WTC11 (cell line): ENCODE data around the gene PDE12. TPM values are rescaled to one million over a fixed set of nuclear protein-coding genes. Genes with fewer than 3 reads are reported as not detected.

ENCODE experiments used
- ATAC-seq: fragments of 200-7000 bp; cut with Tn5 transposase; 2 replicates; pipeline ENCODE4 v1.10.0; 2021; ENCODE audit warnings: mild to moderate bottlenecking, moderate library complexity
- CTCF ChIA-PET: fragments of 300-600 bp; sonication (Branson Sonifier 250); formaldehyde crosslinking; loops from one replicate; lab custom pipeline; 2021; ENCODE audit warnings: antibody characterized with exemption; lab: Charles Lee
- POLR2A ChIA-PET: fragments of 350-600 bp; sonication (Branson Sonifier 250); formaldehyde crosslinking; loops from one replicate; lab custom pipeline; 2021; ENCODE audit warnings: antibody characterized with exemption; lab: Charles Lee
- DNase-seq: peaks from one replicate; pipeline ENCODE4 v3.0.0; 2021; ENCODE audit warnings: low spot score
- H3K27ac Mint-ChIP-seq: 2 replicates; pipeline ENCODE4 v1.8.0; 2021; ENCODE audit warnings: mixed read lengths
- H3K27me3 Mint-ChIP-seq: 2 replicates; pipeline ENCODE4 v1.8.0; 2021; ENCODE audit warnings: low read depth, mild to moderate bottlenecking, moderate library complexity, mixed read lengths
- H3K36me3 Mint-ChIP-seq: 2 replicates; pipeline ENCODE4 v1.8.0; 2021; ENCODE audit warnings: mixed read lengths
- H3K4me1 Mint-ChIP-seq: 2 replicates; pipeline ENCODE4 v1.8.0; 2022; ENCODE audit warnings: mixed read lengths
- H3K4me3 Mint-ChIP-seq: 2 replicates; pipeline ENCODE4 v1.8.0; 2021; ENCODE audit warnings: mild to moderate bottlenecking, moderate library complexity, mixed read lengths
- H3K9me3 Mint-ChIP-seq: 2 replicates; pipeline ENCODE4 v1.8.0; 2021; ENCODE audit warnings: mixed read lengths
- ATF2 ChIP-seq: sonication (generic); formaldehyde crosslinking; IDR thresholded peaks from 2 replicates; pipeline ENCODE4 v1.8.1; 2022; ENCODE audit warnings: low read depth, missing genetic modification reagents, borderline replicate concordance
- ATF3 ChIP-seq: sonication (generic); formaldehyde crosslinking; conservative IDR thresholded peaks from 2 replicates; pipeline ENCODE4 v1.8.1; 2022; ENCODE audit warnings: mild to moderate bottlenecking, missing genetic modification reagents
- CREB1 ChIP-seq: sonication (generic); formaldehyde crosslinking; IDR thresholded peaks from 2 replicates; pipeline ENCODE4 v1.8.0; 2023; ENCODE audit warnings: mild to moderate bottlenecking, missing genetic modification reagents
- ELF4 ChIP-seq: sonication (generic); formaldehyde crosslinking; IDR thresholded peaks from 2 replicates; pipeline ENCODE4 v1.8.1; 2022; ENCODE audit warnings: low read depth, mild to moderate bottlenecking, moderate library complexity, missing genetic modification reagents
- ETV6 ChIP-seq: sonication (generic); formaldehyde crosslinking; IDR thresholded peaks from 2 replicates; pipeline ENCODE4 v1.8.1; 2022; ENCODE audit warnings: mild to moderate bottlenecking, missing genetic modification reagents
- FOXJ3 ChIP-seq: sonication (generic); formaldehyde crosslinking; IDR thresholded peaks from 2 replicates; pipeline ENCODE4 v1.9.0; 2021; ENCODE audit warnings: missing genetic modification reagents, mild to moderate bottlenecking, borderline replicate concordance
- GRHL2 ChIP-seq: fragments of 250-450 bp; sonication (Bioruptor Pico); IDR thresholded peaks from 2 replicates; pipeline ENCODE4 v1.8.0; 2022; ENCODE audit warnings: mild to moderate bottlenecking, moderate library complexity; ENCODE audit not compliant: insufficient replicate concordance, severe bottlenecking
- GTF2I ChIP-seq: fragments of 250-450 bp; sonication (Bioruptor Pico); conservative IDR thresholded peaks from 2 replicates; pipeline ENCODE4 v1.4.0; 2021; ENCODE audit warnings: mild to moderate bottlenecking
- HMGXB4 ChIP-seq: sonication (generic); formaldehyde crosslinking; IDR thresholded peaks from 2 replicates; pipeline ENCODE4 v1.8.1; 2023; ENCODE audit warnings: mild to moderate bottlenecking, moderate library complexity, missing genetic modification reagents
- JUN ChIP-seq: sonication (generic); formaldehyde crosslinking; IDR thresholded peaks from 2 replicates; pipeline ENCODE4 v1.8.0; 2023; ENCODE audit warnings: mild to moderate bottlenecking, missing genetic modification reagents
- MLX ChIP-seq: sonication (generic); formaldehyde crosslinking; IDR thresholded peaks from 2 replicates; pipeline ENCODE4 v1.8.1; 2023; ENCODE audit warnings: mild to moderate bottlenecking, missing genetic modification reagents, moderate library complexity
- MYBL2 ChIP-seq: sonication (generic); formaldehyde crosslinking; IDR thresholded peaks from 2 replicates; pipeline ENCODE4 v1.8.1; 2023; ENCODE audit warnings: mild to moderate bottlenecking, moderate library complexity, missing genetic modification reagents
- NR2C2 ChIP-seq: sonication (generic); formaldehyde crosslinking; IDR thresholded peaks from 2 replicates; pipeline ENCODE4 v1.8.0; 2022; ENCODE audit warnings: mild to moderate bottlenecking, missing genetic modification reagents
- OVOL2 ChIP-seq: fragments of 250-450 bp; sonication (Bioruptor Pico); IDR thresholded peaks from 2 replicates; pipeline ENCODE4 v1.9.0; 2021; ENCODE audit warnings: mild to moderate bottlenecking, borderline replicate concordance
- PREB ChIP-seq: sonication (generic); formaldehyde crosslinking; IDR thresholded peaks from 2 replicates; pipeline ENCODE4 v1.8.1; 2022; ENCODE audit warnings: mild to moderate bottlenecking, missing genetic modification reagents, moderate library complexity, borderline replicate concordance
- RORB ChIP-seq: fragments of 250-450 bp; sonication (Bioruptor Pico); IDR thresholded peaks from 2 replicates; pipeline ENCODE4 v1.9.0; 2021; ENCODE audit warnings: mild to moderate bottlenecking
- SMAD3 ChIP-seq: sonication (generic); formaldehyde crosslinking; IDR thresholded peaks from 2 replicates; pipeline ENCODE4 v1.8.0; 2022; ENCODE audit warnings: missing genetic modification reagents, mild to moderate bottlenecking, borderline replicate concordance
- ZNF138 ChIP-seq: sonication (generic); formaldehyde crosslinking; conservative IDR thresholded peaks from 2 replicates; pipeline ENCODE4 v1.8.1; 2022; ENCODE audit warnings: mild to moderate bottlenecking, moderate library complexity, missing genetic modification reagents
- ZNF219 ChIP-seq: sonication (generic); formaldehyde crosslinking; IDR thresholded peaks from 2 replicates; pipeline ENCODE4 v1.8.0; 2023; ENCODE audit warnings: missing genetic modification reagents, mild to moderate bottlenecking, borderline replicate concordance
- ZNF281 ChIP-seq: sonication (generic); formaldehyde crosslinking; IDR thresholded peaks from 2 replicates; pipeline ENCODE4 v1.8.0; 2023; ENCODE audit warnings: mild to moderate bottlenecking, missing genetic modification reagents
- ZNF416 ChIP-seq: fragments of 250-450 bp; sonication (Bioruptor Pico); IDR thresholded peaks from 2 replicates; pipeline ENCODE4 v1.9.0; 2021; ENCODE audit warnings: mild to moderate bottlenecking, inconsistent platforms
- ZNF671 ChIP-seq: fragments of 250-450 bp; sonication (Bioruptor Pico); IDR thresholded peaks from 2 replicates; pipeline ENCODE4 v1.8.0; 2021; ENCODE audit warnings: mild to moderate bottlenecking
- ZSCAN18 ChIP-seq: fragments of 250-450 bp; sonication (Bioruptor Pico); IDR thresholded peaks from 2 replicates; pipeline ENCODE4 v2.1.2; 2022; ENCODE audit warnings: mild to moderate bottlenecking, moderate library complexity
- total RNA-seq: library from RNA; stranded (reverse); gene quantifications from 3 replicates; pipeline ENCODE4 v1.2.3, GENCODE V29; 2021

Gene PDE12
- total RNA-seq, 1 experiment from 2014 or later: 16.4 TPM

GRCh38 chr3:57569859-57570450 is 13.9 kb downstream of the PDE12 start:
- peaks cover 30% of the 10 kb centered on the region for H3K36me3 Mint-ChIP-seq
- no peak for DNase-seq
- ChIA-PET POLR2A (interaction anchor here (0.5 to 0.7 kb wide), 3 partner anchors 15 to 501 kb away, joined by 3 to 6 read pairs (median 3); no protein-coding TSS in a partner anchor), CTCF (interaction anchor here (0.7 kb wide), 1 partner anchor 50 kb away, joined by 6 read pairs; no protein-coding TSS in a partner anchor)
- H3K27ac Mint-ChIP-seq: no peak overlapping the region
- no peak overlapping the region for H3K4me3 Mint-ChIP-seq
- H3K27me3 Mint-ChIP-seq: no peaks in the 10 kb centered on the region
- no peaks in the 10 kb centered on the region for H3K9me3 Mint-ChIP-seq
- TF ChIP-seq HMGXB4 (CRISPR knock-in tag): no peak
- TF ChIP-seq ZSCAN18 (CRISPR knock-in tag): no peak
- TF ChIP-seq GTF2I (CRISPR knock-in tag): no peak
- TF ChIP-seq ZNF281: no peak
- no peak for TF ChIP-seq ZNF219 (CRISPR knock-in tag)
- no peak for TF ChIP-seq PREB (CRISPR knock-in tag)
- no peak for TF ChIP-seq RORB (CRISPR knock-in tag)
- TF ChIP-seq SMAD3 (CRISPR knock-in tag): no peak
- TF ChIP-seq FOXJ3 (CRISPR knock-in tag): no peak
- TF ChIP-seq JUN (CRISPR knock-in tag): no peak
- TF ChIP-seq ATF3 (CRISPR knock-in tag): no peak
- TF ChIP-seq ZNF416 (CRISPR knock-in tag): no peak
- no peak for ATAC-seq
- H3K4me1 Mint-ChIP-seq: 0 out of 2 replicates have a peak, but pooled peaks cover 2% of the 10 kb centered on the region

- Mint-ChIP-seq H3K4me1 (0 out of 2 replicates have a peak, but pooled peaks cover 2% of the 10 kb centered on the region), H3K27ac (no peak overlapping the region), H3K4me3 (no peak overlapping the region), H3K36me3 (peaks cover 40% of the 10 kb centered on the region), H3K9me3 (no peaks in the 10 kb centered on the region), H3K27me3 (no peaks in the 10 kb centered on the region)
- POLR2A ChIA-PET: interaction anchor here (0.7 kb wide), 1 partner anchor 16 kb away, joined by 6 read pairs; no protein-coding TSS in a partner anchor
- CTCF ChIA-PET: no interaction called here
- ATAC-seq: no peak
- no peak for DNase-seq
- TF ChIP-seq ATF3 (CRISPR knock-in tag): no peak
- no peak for TF ChIP-seq MLX (CRISPR knock-in tag)
- no peak for TF ChIP-seq ZNF138 (CRISPR knock-in tag)
- no peak for TF ChIP-seq MYBL2 (CRISPR knock-in tag)
- no peak for TF ChIP-seq FOXJ3 (CRISPR knock-in tag)
- TF ChIP-seq ELF4: no peak
- no peak for TF ChIP-seq ETV6
- no peak for TF ChIP-seq NR2C2 (CRISPR knock-in tag)
- TF ChIP-seq CREB1 (CRISPR knock-in tag): no peak
- TF ChIP-seq ATF2: no peak
- TF ChIP-seq ZNF671 (CRISPR knock-in tag): no peak
- no peak for TF ChIP-seq OVOL2 (CRISPR knock-in tag)
- TF ChIP-seq GRHL2 (CRISPR knock-in tag): no peak
Observed at GRCh38 chr3:57570878-57571277, 14.8 kb downstream of the PDE12 start.
